Astrocyte of the cerebellum (primary cell): ENCODE results near the gene MX1.

Source experiments
- DNase-seq: peaks from one replicate; pipeline ENCODE4 v3.0.0-alpha.2; 2011; ENCODE audit warnings: low read depth
- H3K4me3 ChIP-seq: 2 replicates; pipeline ENCODE4 v1.5.1; 2011; ENCODE audit warnings: mild to moderate bottlenecking, low read depth, low read length, moderate library complexity
- CTCF ChIP-seq: IDR thresholded peaks from 2 replicates; pipeline ENCODE4 v1.5.1; 2012; ENCODE audit warnings: low read length, low read depth, moderate library complexity, mild to moderate bottlenecking; ENCODE audit errors: missing control alignments
- in situ Hi-C: cut with HindIII; loops from 2 replicates; pipeline ENCODE4 v1.10.0; 2017; ENCODE audit warnings: low sequenced_read_pairs

Gene MX1

GRCh38 chr21:41387824-41388223, 38.2 kb upstream of the MX1 start:
- H3K4me3 ChIP-seq = no peak overlapping the region
- in situ Hi-C loops = no loop called here
- DNase-seq = no peak
- no peak for TF ChIP-seq CTCF

- no peak overlapping the region for H3K4me3 ChIP-seq
- no peak for TF ChIP-seq CTCF
- in situ Hi-C loops = no loop called here
- no peak for DNase-seq
These were observed 37.8 kb upstream of the MX1 start for GRCh38 chr21:41388259-41388658.

GRCh38 chr21:41390043-41390639, 35.9 kb upstream of the MX1 start:
- in situ Hi-C loops = no loop called here

GRCh38 chr21:41393876-41394465, 32.1 kb upstream of the MX1 start:
- TF ChIP-seq CTCF = no peak
- H3K4me3 ChIP-seq = no peak overlapping the region
- in situ Hi-C loops = no loop called here
- no peak for DNase-seq

More at GRCh38 chr21:41390043-41390639, 35.9 kb upstream of the MX1 start:
- no peak for DNase-seq
- no peak for TF ChIP-seq CTCF
- H3K4me3 ChIP-seq = no peak overlapping the region

- TF ChIP-seq CTCF = no peak
- no peak for DNase-seq
- in situ Hi-C loops = no loop called here
- H3K4me3 ChIP-seq = no peak overlapping the region
These were observed 29.4 kb upstream of the MX1 start for GRCh38 chr21:41396558-41397075.

GRCh38 chr21:41397471-41397891, 28.6 kb upstream of the MX1 start:
- in situ Hi-C loops = no loop called here
- DNase-seq = no peak
- H3K4me3 ChIP-seq = no peak overlapping the region
- TF ChIP-seq CTCF = no peak
